IMR-90 (cell line): Measurements from ENCODE around the gene MAPK8IP1. TPM values are rescaled to one million over a fixed set of nuclear protein-coding genes. Genes with fewer than 3 reads are reported as not detected.

Source experiments
- ATAC-seq: fragments of 200-7000 bp; cut with Tn5 transposase; 2 replicates; pipeline ENCODE4 v1.9.1; 2020; ENCODE audit warnings: low read depth, mild to moderate bottlenecking, moderate library complexity
- BruUV-seq: library from RNA; stranded (reverse); fragments of 400-500 nt; replicated peaks from 2 replicates; lab custom pipeline; 2021; lab: Mats Ljungman, UMichigan
- CTCF ChIA-PET: fragments of 300-600 bp; formaldehyde crosslinking; extraction: SDS; loops from one replicate; lab custom pipeline; 2021; ENCODE audit warnings: antibody characterized with exemption; lab: Yijun Ruan, JAX
- POLR2A ChIA-PET: fragments of 300-600 bp; sonication (Branson Sonifier 250); formaldehyde crosslinking; loops from one replicate; lab custom pipeline; 2022; ENCODE audit warnings: antibody characterized with exemption; ENCODE audit not compliant: unreplicated experiment; lab: Charles Lee
- DNase-seq: peaks from one replicate; pipeline ENCODE4 v3.0.0; 2013
- H2AFZ ChIP-seq: replicated peaks from 2 replicates; pipeline ENCODE3; 2013; ENCODE audit warnings: low read length, mild to moderate bottlenecking; ENCODE audit not compliant: poor library complexity
- H2AK5ac ChIP-seq: 2 replicates; pipeline ENCODE4 v1.6.1; 2013; ENCODE audit warnings: low read depth, low read length, inconsistent platforms
- H2AK9ac ChIP-seq: replicated peaks from 2 replicates; pipeline ENCODE3; 2013; ENCODE audit warnings: mild to moderate bottlenecking, low read depth, low read length, moderate library complexity; ENCODE audit not compliant: poor library complexity
- H2BK120ac ChIP-seq: 2 replicates; pipeline ENCODE4 v1.6.1; 2013; ENCODE audit warnings: low read depth, low read length, inconsistent platforms
- H2BK15ac ChIP-seq: 3 replicates; pipeline ENCODE4 v1.6.1; 2013; ENCODE audit warnings: low read depth, low read length, inconsistent platforms
- H2BK20ac ChIP-seq: 2 replicates; pipeline ENCODE4 v1.6.1; 2013; ENCODE audit warnings: low read depth, mild to moderate bottlenecking, inconsistent platforms, low read length, moderate library complexity
- H2BK5ac ChIP-seq: 2 replicates; pipeline ENCODE4 v1.6.1; 2013; ENCODE audit warnings: mild to moderate bottlenecking, low read depth, low read length, inconsistent platforms; ENCODE audit not compliant: poor library complexity, severe bottlenecking
- H3K14ac ChIP-seq: replicated peaks from 2 replicates; pipeline ENCODE4 v1.6.1; 2013; ENCODE audit warnings: low read depth, low read length, inconsistent platforms
- H3K18ac ChIP-seq: 2 replicates; pipeline ENCODE4 v1.6.1; 2013; ENCODE audit warnings: low read depth, low read length, control low read depth
- H3K23ac ChIP-seq: 2 replicates; pipeline ENCODE4 v1.6.1; 2013; ENCODE audit warnings: low read depth, low read length, inconsistent platforms
- H3K27ac ChIP-seq: 2 replicates; pipeline ENCODE4 v1.5.1; 2013; ENCODE audit warnings: mild to moderate bottlenecking, control low read depth, low read length; ENCODE audit not compliant: insufficient read depth
- H3K27me3 ChIP-seq: 2 replicates; pipeline ENCODE4 v1.6.1; 2013; ENCODE audit warnings: low read length; ENCODE audit not compliant: control insufficient read depth, insufficient read depth
- H3K36me3 ChIP-seq: 2 replicates; pipeline ENCODE4 v1.6.1; 2013; ENCODE audit warnings: low read length, mixed read lengths; ENCODE audit not compliant: control insufficient read depth, insufficient read depth
- H3K4ac ChIP-seq: 2 replicates; pipeline ENCODE4 v1.6.1; 2013; ENCODE audit warnings: low read depth, low read length, inconsistent platforms
- H3K4me1 ChIP-seq: 2 replicates; pipeline ENCODE4 v1.6.1; 2013; ENCODE audit warnings: low read length, mixed read lengths; ENCODE audit not compliant: control insufficient read depth, insufficient read depth
- H3K4me2 ChIP-seq: 2 replicates; pipeline ENCODE4 v1.6.1; 2013; ENCODE audit warnings: low read depth, mild to moderate bottlenecking, control low read depth, low read length, moderate library complexity
- H3K4me3 ChIP-seq: 2 replicates; pipeline ENCODE4 v1.5.1; 2013; ENCODE audit warnings: low read depth, mild to moderate bottlenecking, control low read depth, low read length, moderate library complexity; ENCODE audit not compliant: insufficient read depth
- H3K56ac ChIP-seq: 2 replicates; pipeline ENCODE4 v1.6.1; 2013; ENCODE audit warnings: low read length, inconsistent platforms; ENCODE audit not compliant: insufficient read depth; ENCODE audit errors: extremely low read depth
- H3K79me1 ChIP-seq, 2 experiments: 2 replicates each; pipeline ENCODE4 v1.6.1; 2013; ENCODE audit warnings: low read length in 2 of 2, inconsistent platforms in 1 of 2, low read depth in 1 of 2
- H3K9ac ChIP-seq: 2 replicates; pipeline ENCODE4 v1.6.1; 2013; ENCODE audit warnings: low read depth, low read length, control low read depth
- H3K9me1 ChIP-seq: 2 replicates; pipeline ENCODE4 v1.6.1; 2013; ENCODE audit warnings: low read length, inconsistent platforms; ENCODE audit not compliant: insufficient read depth
- H3K9me3 ChIP-seq: 2 replicates; pipeline ENCODE4 v1.6.1; 2013; ENCODE audit warnings: low read length; ENCODE audit not compliant: control insufficient read depth, insufficient read depth
- H4K20me1 ChIP-seq: 2 replicates; pipeline ENCODE4 v1.6.1; 2013; ENCODE audit warnings: low read length, inconsistent platforms; ENCODE audit not compliant: insufficient read depth
- H4K5ac ChIP-seq: 2 replicates; pipeline ENCODE4 v1.6.1; 2013; ENCODE audit warnings: mild to moderate bottlenecking, low read depth, low read length, control low read depth
- H4K8ac ChIP-seq, 2 experiments: 2 replicates each; pipeline ENCODE4 v1.6.1; 2013; ENCODE audit warnings: low read depth in 2 of 2, low read length in 2 of 2, control low read depth in 1 of 2, inconsistent platforms in 1 of 2
- H4K91ac ChIP-seq: 2 replicates; pipeline ENCODE4 v1.6.1; 2013; ENCODE audit warnings: low read depth, low read length, inconsistent platforms; ENCODE audit not compliant: insufficient read depth
- BHLHE40 ChIP-seq: fragments of 150-350 bp; IDR thresholded peaks from 2 replicates; pipeline ENCODE4 v1.6.1; 2016; ENCODE audit warnings: mild to moderate bottlenecking, low read depth, low read length
- CEBPB ChIP-seq: IDR thresholded peaks from 2 replicates; pipeline ENCODE4 v1.6.1; 2012; ENCODE audit warnings: low read depth, low read length, improper control_type of control experiment
- CHD1 ChIP-seq: IDR thresholded peaks from 2 replicates; pipeline ENCODE4 v1.6.1; 2012; ENCODE audit warnings: low read depth, low read length, improper control_type of control experiment
- CTCF ChIP-seq: conservative IDR thresholded peaks from 2 replicates; pipeline ENCODE4 v1.5.1; 2012; ENCODE audit warnings: mild to moderate bottlenecking, low read depth, low read length, improper control_type of control experiment
- ELK1 ChIP-seq: fragments of 150-350 bp; IDR thresholded peaks from 2 replicates; pipeline ENCODE4 v1.6.1; 2016; ENCODE audit warnings: low read depth, mild to moderate bottlenecking, low read length, moderate library complexity, borderline replicate concordance
- FOS ChIP-seq: fragments of 150-350 bp; IDR thresholded peaks from 2 replicates; pipeline ENCODE4 v1.6.1; 2016; ENCODE audit warnings: low read depth, low read length
- MAFK ChIP-seq: IDR thresholded peaks from 2 replicates; pipeline ENCODE4 v1.6.1; 2012; ENCODE audit warnings: low read depth, low read length, improper control_type of control experiment
- MAZ ChIP-seq: IDR thresholded peaks from 2 replicates; pipeline ENCODE4 v1.6.1; 2012; ENCODE audit warnings: low read depth, mild to moderate bottlenecking, low read length, improper control_type of control experiment, moderate library complexity, borderline replicate concordance
- MXI1 ChIP-seq: IDR thresholded peaks from 2 replicates; pipeline ENCODE4 v1.6.1; 2012; ENCODE audit warnings: low read depth, mild to moderate bottlenecking, low read length, moderate library complexity, borderline replicate concordance
- NFE2L2 ChIP-seq: fragments of 150-350 bp; IDR thresholded peaks from 2 replicates; pipeline ENCODE4 v1.6.1; 2016; ENCODE audit warnings: low read depth, mild to moderate bottlenecking, low read length
- POLR2A ChIP-seq: IDR thresholded peaks from 2 replicates; pipeline ENCODE4 v1.6.1; 2012; ENCODE audit warnings: mild to moderate bottlenecking, low read depth, low read length
- RAD21 ChIP-seq: IDR thresholded peaks from 2 replicates; pipeline ENCODE4 v1.6.1; 2012; ENCODE audit warnings: low read length, improper control_type of control experiment
- RCOR1 ChIP-seq: IDR thresholded peaks from 2 replicates; pipeline ENCODE4 v1.6.1; 2012; ENCODE audit warnings: mild to moderate bottlenecking, low read length, improper control_type of control experiment; ENCODE audit not compliant: insufficient replicate concordance
- RFX5 ChIP-seq: IDR thresholded peaks from 2 replicates; pipeline ENCODE4 v1.8.0; 2012; ENCODE audit warnings: low read depth, mild to moderate bottlenecking, low read length, moderate library complexity
- SMC3 ChIP-seq: fragments of 150-350 bp; IDR thresholded peaks from 2 replicates; pipeline ENCODE4 v1.6.1; 2016; ENCODE audit warnings: low read depth, mild to moderate bottlenecking, antibody characterized with exemption, low read length, moderate library complexity
- USF2 ChIP-seq: fragments of 150-350 bp; IDR thresholded peaks from 2 replicates; pipeline ENCODE4 v1.6.1; 2017; ENCODE audit warnings: mild to moderate bottlenecking, antibody characterized with exemption, low read length, low read depth
- WGBS, 2 experiments: methylation state at CpG; one replicate each; pipeline versions ENCODE4 v1.1.5 to v1.1.7; 2013; ENCODE audit warnings: missing lambda C conversion rate in 2 of 2; ENCODE audit not compliant: insufficient read length in 1 of 2; ENCODE audit errors: extremely low coverage in 2 of 2; 5-methylcytosine and 5-hydroxymethylcytosine counted together
- dilution Hi-C: fragments of 300-500 bp; cut with HindIII; formaldehyde crosslinking; loops from one replicate; pipeline ENCODE4 v1.14.3; 2018; ENCODE audit warnings: low sequenced_read_pairs; ENCODE audit not compliant: unreplicated experiment
- in situ Hi-C: fragments of 300-500 bp; cut with MboI; formaldehyde crosslinking; loops from 3 replicates; pipeline ENCODE4 v1.14.3; 2019; ENCODE audit warnings: low sequenced_read_pairs, inconsistent platforms, mixed read lengths
- intact Hi-C: fragments of 100-400 bp; cut with micrococcal nuclease; formaldehyde crosslinking; loops from 2 replicates; pipeline ENCODE4 v1.10.0; 2022
- polyA plus RNA-seq, 3 experiments: library from polyadenylated mRNA; depleted of rRNA; stranded (reverse); fragments of >200 nt; gene quantifications; 2 replicates each; pipeline ENCODE4 v1.2.3, GENCODE V29; 2012; ENCODE audit warnings: low replicate concordance in 1 of 3
- total RNA-seq: library from RNA; depleted of rRNA; stranded (reverse); fragments of >200 nt; gene quantifications from 2 replicates; pipeline ENCODE4 v1.2.3, GENCODE V29; 2012

The MAPK8IP1 gene
- total and polyA plus RNA-seq, 2 of the 4 experiments (the other 2 are of a cell fraction), result 6.5 to 9.6 TPM

GRCh38 chr11:45906096-45906682 lies 20.7 kb downstream of the MAPK8IP1 start:
- Histone ChIP-seq H3K79me1 (no peaks in the 10 kb centered on the region), H4K20me1 (peaks cover 4% of the 10 kb centered on the region; the same call in 1 of the 2 replicates), H2AK9ac (no peak overlapping the region), H4K8ac (no peak overlapping the region), H2AK5ac (no peak overlapping the region), H2BK5ac (no peak overlapping the region), H2BK20ac (no peak overlapping the region), H3K18ac (no peak overlapping the region), H3K4me2 (no peak overlapping the region), H3K56ac (no peak overlapping the region), H3K27ac (no peak overlapping the region), H3K36me3 (peaks cover 27% of the 10 kb centered on the region), H2BK120ac (no peak overlapping the region), H4K5ac (no peak overlapping the region), H3K23ac (no peak overlapping the region), H2BK15ac (no peak overlapping the region), H3K4me1 (no peaks in the 10 kb centered on the region), H3K4ac (no peak overlapping the region), H3K9me1 (no peaks in the 10 kb centered on the region), H3K4me3 (no peak overlapping the region), H4K91ac (no peak overlapping the region), H3K27me3 (no peaks in the 10 kb centered on the region), H3K14ac (no peak overlapping the region), H2AFZ (no peak overlapping the region), H3K9me3 (no peaks in the 10 kb centered on the region), H3K9ac (no peak overlapping the region)
- in situ Hi-C loops (no loop called here), dilution Hi-C loops (no loop called here), intact Hi-C loops (no loop called here)
- ATAC-seq, result no peak; the same call in 1 of the 2 replicates
- POLR2A ChIA-PET, result no interaction called here
- no TSS peak for BruUV-seq
- CTCF ChIA-PET, result no interaction called here
- DNase-seq, result no peak
- TF ChIP-seq CTCF (no peak), CEBPB (no peak), NFE2L2 (no peak), FOS (no peak), RAD21 (no peak), SMC3 (no peak), MAFK (no peak), POLR2A (no peak), RFX5 (no peak), CHD1 (no peak), RCOR1 (no peak), MXI1 (no peak), MAZ (no peak), BHLHE40 (no peak), USF2 (no peak), ELK1 (no peak)
- WGBS, 2 experiments, result 63% methylated on average over 5 of the region's 19 CpGs; no CpG with 5 or more reads in 1 of the 2 experiments
